Progenitor cell of endocrine pancreas (in vitro differentiated cells): ENCODE measurements around the gene GPRC5C. TPM values are rescaled to one million over a fixed set of nuclear protein-coding genes. Genes with fewer than 3 reads are reported as not detected.

Source experiments
- DNase-seq: peaks from one replicate; pipeline ENCODE4 v3.0.0; 2021; ENCODE audit warnings: low spot score; ENCODE audit not compliant: unreplicated experiment
- H3K27ac Mint-ChIP-seq: 2 replicates; pipeline ENCODE4 v1.8.0; 2021; ENCODE audit warnings: mild to moderate bottlenecking, moderate library complexity, mixed read lengths
- H3K27me3 Mint-ChIP-seq: 2 replicates; pipeline ENCODE4 v1.8.0; 2021; ENCODE audit warnings: mixed read lengths
- H3K36me3 Mint-ChIP-seq: 2 replicates; pipeline ENCODE4 v1.8.0; 2022; ENCODE audit warnings: mixed read lengths; ENCODE audit not compliant: insufficient read depth
- H3K4me1 Mint-ChIP-seq: 2 replicates; pipeline ENCODE4 v1.8.0; 2021; ENCODE audit warnings: low read depth, mixed read lengths
- H3K4me3 Mint-ChIP-seq: 2 replicates; pipeline ENCODE4 v1.8.0; 2021; ENCODE audit warnings: low read depth, mild to moderate bottlenecking, moderate library complexity, mixed read lengths
- H3K9me3 Mint-ChIP-seq: 2 replicates; pipeline ENCODE4 v1.8.0; 2021; ENCODE audit warnings: low read depth, mixed read lengths
- CTCF ChIP-seq: fragments of 200-600 bp; sonication (generic); IDR thresholded peaks from one replicate; pipeline ENCODE4 v1.5.0; 2021; ENCODE audit warnings: antibody characterized with exemption, mild to moderate bottlenecking; ENCODE audit not compliant: unreplicated experiment
- total RNA-seq: library from RNA; stranded (reverse); gene quantifications from 2 replicates; pipeline ENCODE4 v1.2.1, GENCODE V29; 2021

GPRC5C gene
- total RNA-seq, 1 donor from 2014 or later = 207 TPM

- no peak overlapping the region for H3K4me3 Mint-ChIP-seq
- TF ChIP-seq CTCF = no peak
- no peaks in the 10 kb centered on the region for H3K27me3 Mint-ChIP-seq
- H3K36me3 Mint-ChIP-seq = no peaks in the 10 kb centered on the region
- DNase-seq = no peak
- no peak overlapping the region for H3K27ac Mint-ChIP-seq
- no peaks in the 10 kb centered on the region for H3K9me3 Mint-ChIP-seq
- peaks cover 35% of the 10 kb centered on the region for H3K4me1 Mint-ChIP-seq
These were observed 5.3 kb upstream of the GPRC5C start for GRCh38 chr17:74426551-74427047.

GRCh38 chr17:74427048-74427762, 4.7 kb upstream of the GPRC5C start:
- H3K4me3 Mint-ChIP-seq = no peak overlapping the region
- H3K4me1 Mint-ChIP-seq = peaks cover 35% of the 10 kb centered on the region
- no peak for TF ChIP-seq CTCF
- no peak for DNase-seq
- H3K36me3 Mint-ChIP-seq = no peaks in the 10 kb centered on the region
- H3K27ac Mint-ChIP-seq = peak overlapping the region; percentile 50
- H3K9me3 Mint-ChIP-seq = no peaks in the 10 kb centered on the region
- H3K27me3 Mint-ChIP-seq = no peaks in the 10 kb centered on the region

- Mint-ChIP-seq H3K36me3 (no peaks in the 10 kb centered on the region), H3K27me3 (no peaks in the 10 kb centered on the region), H3K9me3 (no peaks in the 10 kb centered on the region), H3K4me1 (peaks cover 35% of the 10 kb centered on the region), H3K27ac (peak overlapping the region; percentile 50), H3K4me3 (no peak overlapping the region)
- no peak for DNase-seq
- no peak for TF ChIP-seq CTCF
These were observed 4.1 kb upstream of the GPRC5C start for GRCh38 chr17:74427763-74428153.

- H3K4me1 Mint-ChIP-seq = peaks cover 46% of the 10 kb centered on the region
- H3K4me3 Mint-ChIP-seq = peak overlapping the region; percentile 90
- peak overlapping the region; percentile 100 for H3K27ac Mint-ChIP-seq
- no peak for TF ChIP-seq CTCF
- H3K27me3 Mint-ChIP-seq = no peaks in the 10 kb centered on the region
- DNase-seq = no peak
- no peaks in the 10 kb centered on the region for H3K9me3 Mint-ChIP-seq
- H3K36me3 Mint-ChIP-seq = no peaks in the 10 kb centered on the region
These were observed 2.1 kb upstream of the GPRC5C start for GRCh38 chr17:74429604-74430384.

- H3K4me1 Mint-ChIP-seq = peaks cover 49% of the 10 kb centered on the region
- TF ChIP-seq CTCF = no peak
- peak overlapping the region; percentile 100 for H3K27ac Mint-ChIP-seq
- no peak for DNase-seq
- peak overlapping the region; percentile 90 for H3K4me3 Mint-ChIP-seq
- no peaks in the 10 kb centered on the region for H3K36me3 Mint-ChIP-seq
- H3K9me3 Mint-ChIP-seq = no peaks in the 10 kb centered on the region
- H3K27me3 Mint-ChIP-seq = no peaks in the 10 kb centered on the region
These were observed 1.5 kb upstream of the GPRC5C start for GRCh38 chr17:74430385-74430705.
